GM12878 (cell line): ENCODE results near the gene STK17A. TPM values are rescaled to one million over a fixed set of nuclear protein-coding genes. Genes with fewer than 3 reads are reported as not detected.
A peak's percentile ranks its signal among the peaks of the same experiment; 100 is the strongest.

ENCODE experiments used
- ATAC-seq: fragments of 200-7000 bp; cut with Tn5 transposase; 3 replicates; pipeline ENCODE4 v1.9.1; 2020; ENCODE audit warnings: mild to moderate bottlenecking, moderate library complexity
- BruUV-seq: library from RNA; stranded (reverse); fragments of 400-500 nt; replicated peaks from 2 replicates; lab custom pipeline; 2021; lab: Mats Ljungman, UMichigan
- CTCF ChIA-PET: fragments of 300-600 bp; sonication (Branson Sonifier 250); formaldehyde crosslinking; extraction: SDS; loops from one replicate; lab custom pipeline; 2021; ENCODE audit warnings: inconsistent platforms; lab: Yijun Ruan, JAX
- POLR2A ChIA-PET: fragments of 350-600 bp; formaldehyde crosslinking; extraction: SDS; loops from one replicate; lab custom pipeline; 2021; ENCODE audit warnings: inconsistent platforms; lab: Charles Lee
- RAD21 ChIA-PET: fragments of 300-600 bp; sonication (Branson Sonifier 250); formaldehyde crosslinking; loops from one replicate; lab custom pipeline; 2023; ENCODE audit warnings: antibody characterized with exemption; ENCODE audit not compliant: unreplicated experiment; lab: Charles Lee
- SMC1A ChIA-PET: fragments of 300-600 bp; sonication (Branson Sonifier 250); formaldehyde crosslinking; loops from one replicate; lab custom pipeline; 2023; ENCODE audit not compliant: unreplicated experiment, uncharacterized antibody; lab: Charles Lee
- DNase-seq: peaks from one replicate; pipeline ENCODE4 v3.0.0-alpha.2; 2011; ENCODE audit warnings: low read depth, low spot score
- FAIRE-seq: peaks from 3 replicates; lab custom pipeline; 2011; peaks lifted over from hg19 to GRCh38; lab: Jason Lieb, UNC
- H2AFZ ChIP-seq: 2 replicates; pipeline ENCODE4 v1.6.0; 2011; ENCODE audit warnings: low read depth, low read length, control low read depth; ENCODE audit not compliant: control insufficient read depth
- H3K27ac ChIP-seq: 2 replicates; pipeline ENCODE4 v1.5.1; 2011; ENCODE audit warnings: control low read depth; ENCODE audit not compliant: control insufficient read depth, insufficient read depth
- H3K27me3 ChIP-seq, 2 experiments: replicated peaks in 1 of 2; 2 replicates each; pipeline versions ENCODE4 v1.6.0 to v1.6.1; 2011; ENCODE audit warnings: low read length in 1 of 2; ENCODE audit not compliant: control insufficient read depth in 2 of 2, insufficient read depth in 2 of 2
- H3K36me3 ChIP-seq, 2 experiments: 2 replicates each; pipeline ENCODE4 v1.5.1; 2011; ENCODE audit warnings: low read length in 1 of 2; ENCODE audit not compliant: control insufficient read depth in 2 of 2, insufficient read depth in 2 of 2
- H3K4me1 ChIP-seq: 2 replicates; pipeline ENCODE4 v1.6.1; 2011; ENCODE audit warnings: mild to moderate bottlenecking, low read length, moderate library complexity, mixed read lengths; ENCODE audit not compliant: control insufficient read depth, insufficient read depth
- H3K4me2 ChIP-seq: 2 replicates; pipeline ENCODE4 v1.6.0; 2011; ENCODE audit warnings: control low read depth; ENCODE audit not compliant: control insufficient read depth, insufficient read depth
- H3K4me3 ChIP-seq: fragments of 200-600 bp; sonication (generic); 2 replicates; pipeline ENCODE4 v1.5.1; 2016
- H3K79me2 ChIP-seq: 2 replicates; pipeline ENCODE4 v1.6.0; 2011; ENCODE audit warnings: low read length; ENCODE audit not compliant: control insufficient read depth, insufficient read depth
- H3K9ac ChIP-seq: 2 replicates; pipeline ENCODE4 v1.8.0; 2011; ENCODE audit warnings: low read length, control low read depth, mixed read lengths; ENCODE audit not compliant: control insufficient read depth, insufficient read depth
- H3K9me3 ChIP-seq: replicated peaks from 3 replicates; pipeline ENCODE4 v1.5.1; 2011; ENCODE audit warnings: mild to moderate bottlenecking, low read length; ENCODE audit not compliant: control insufficient read depth, insufficient read depth
- H4K20me1 ChIP-seq: 2 replicates; pipeline ENCODE4 v1.6.0; 2011; ENCODE audit not compliant: control insufficient read depth, insufficient read depth
- BCLAF1 ChIP-seq: fragments of 450-650 bp; IDR thresholded peaks from 2 replicates; pipeline ENCODE4 v1.6.1; 2017; ENCODE audit warnings: antibody characterized with exemption, mild to moderate bottlenecking, moderate library complexity
- CEBPB ChIP-seq, 2 experiments: fragments of 150-350 bp in 1 of 2; IDR thresholded peaks; 2 replicates each; pipeline ENCODE4 v1.6.1; 2012 to 2014; ENCODE audit warnings: low read depth in 2 of 2, low read length in 2 of 2, borderline replicate concordance in 1 of 2, inconsistent platforms in 1 of 2
- CHD1 ChIP-seq: IDR thresholded peaks from 2 replicates; pipeline ENCODE4 v1.6.1; 2012; ENCODE audit warnings: low read depth, low read length, improper control_type of control experiment
- E4F1 ChIP-seq: fragments of 450-650 bp; IDR thresholded peaks from 2 replicates; pipeline ENCODE4 v1.6.1; 2018; ENCODE audit warnings: borderline replicate concordance, mild to moderate bottlenecking; ENCODE audit not compliant: partially characterized antibody
- FOS ChIP-seq: IDR thresholded peaks from 3 replicates; pipeline ENCODE4 v1.6.1; 2011; ENCODE audit warnings: borderline replicate concordance; ENCODE audit not compliant: insufficient read length; ENCODE audit errors: extremely low read depth
- FOXK2 ChIP-seq: fragments of 450-650 bp; IDR thresholded peaks from 2 replicates; pipeline ENCODE4 v1.6.1; 2017; ENCODE audit warnings: mild to moderate bottlenecking, moderate library complexity
- MTA2 ChIP-seq: fragments of 450-650 bp; IDR thresholded peaks from 2 replicates; pipeline ENCODE4 v1.6.1; 2016; ENCODE audit warnings: low read depth, mild to moderate bottlenecking, moderate library complexity
- POU2F2 ChIP-seq: IDR thresholded peaks from 3 replicates; pipeline ENCODE4 v1.6.1; 2011; ENCODE audit warnings: low read depth, mild to moderate bottlenecking, low read length, borderline replicate concordance
- RFX5 ChIP-seq: IDR thresholded peaks from 2 replicates; pipeline ENCODE4 v1.6.1; 2011; ENCODE audit warnings: low read depth, low read length, improper control_type of control experiment
- SP1 ChIP-seq: IDR thresholded peaks from one replicate; pipeline ENCODE4 v1.6.1; 2011; ENCODE audit warnings: low read depth, low read length
- SREBF2 ChIP-seq: IDR thresholded peaks from 2 replicates; pipeline ENCODE4 v1.6.1; 2012; ENCODE audit warnings: mild to moderate bottlenecking, low read length
- SRF ChIP-seq, 2 experiments: IDR thresholded peaks; 2 replicates each; pipeline ENCODE4 v1.6.1; 2011; ENCODE audit warnings: low read depth in 2 of 2, low read length in 2 of 2, mild to moderate bottlenecking in 1 of 2, moderate library complexity in 1 of 2
- TCF7 ChIP-seq: IDR thresholded peaks from 2 replicates; pipeline ENCODE4 v1.6.1; 2014; ENCODE audit warnings: antibody characterized with exemption, borderline replicate concordance
- YY1 ChIP-seq: IDR thresholded peaks from 2 replicates; pipeline ENCODE4 v1.6.1; 2011; ENCODE audit warnings: low read depth, mild to moderate bottlenecking, low read length
- WGBS: methylation state at CpG from one replicate; pipeline ENCODE4 v1.1.6; 2016; ENCODE audit warnings: low lambda C conversion rate; ENCODE audit not compliant: insufficient replicate concordance, insufficient coverage; ENCODE audit errors: missing lambda C conversion rate; 5-methylcytosine and 5-hydroxymethylcytosine counted together
- in situ Hi-C: fragments of 300-500 bp; cut with MboI; formaldehyde crosslinking; loops from 9 replicates; pipeline ENCODE4 v1.14.3; 2018; ENCODE audit warnings: mixed read lengths
- intact Hi-C: fragments of 100-400 bp; cut with micrococcal nuclease; formaldehyde crosslinking; loops from one replicate; pipeline ENCODE4 v1.14.2; 2022; ENCODE audit not compliant: unreplicated experiment
- polyA plus RNA-seq, 11 experiments: library from polyadenylated mRNA; depleted of rRNA in 4 of 11; unstranded in 6 of 11; stranded (reverse) in 5 of 11; fragments of >200 nt; fragmentation: Nextera tagmentation in 4 of 11; fragmentation: Illumina TruSeq in 1 of 11; extraction: Ambion mirVana in 4 of 11; extraction: Trizol in 1 of 11; gene quantifications; 1 replicate in 1 of 11; 2 replicates in 10 of 11; pipeline versions ENCODE4 v1.2.1 to v1.2.3, GENCODE V29; 2011 to 2016; ENCODE audit warnings: inconsistent platforms in 2 of 11, missing spikeins in 2 of 11, low read depth in 1 of 11
- total RNA-seq, 4 experiments: library from RNA; depleted of rRNA in 3 of 4; stranded (reverse); fragments of >200 nt in 3 of 4; fragmentation: Illumina TruSeq in 1 of 4; extraction: Trizol in 1 of 4; gene quantifications; 2 replicates each; pipeline versions ENCODE4 v1.2.1 to v1.2.3, GENCODE V29; 2013 to 2021
- TF ChIP-seq, protein P1 (sequence below): fragments of 450-650 bp; IDR thresholded peaks from 2 replicates; pipeline ENCODE4 v1.6.1; 2017; ENCODE audit warnings: low read depth, mild to moderate bottlenecking, moderate library complexity

Gene STK17A
- total and polyA plus RNA-seq, 10 of the 15 experiments (the other 5 are each of a cell fraction or from before 2014, with no cell fraction given): 18.5 to 91.6 (median 70.8) TPM

GRCh38 chr7:43612599-43613589 is 30.0 kb downstream of the STK17A start:
- ChIA-PET POLR2A (interaction anchor here (0.6 to 1.8 kb wide), 6 partner anchors 9 to 28 kb away, joined by 3 to 5 read pairs (median 4); no protein-coding TSS in a partner anchor), RAD21 (interaction anchor here (1.0 to 2.9 kb wide), 6 partner anchors 23 to 87 kb away, joined by 3 to 16 read pairs (median 4); partner anchors contain the start of gene STK17A), CTCF (interaction anchor here (1.0 to 5.4 kb wide), 6 partner anchors 9 to 225 kb away, joined by 3 to 34 read pairs (median 6); partner anchors contain the start of gene STK17A), SMC1A (interaction anchor here (0.6 to 2.1 kb wide), 11 partner anchors 9 to 87 kb away, joined by 3 to 9 read pairs (median 5); partner anchors contain the start of gene STK17A)
- peaks cover 56% of the 10 kb centered on the region for H3K79me2 ChIP-seq
- H3K4me2 ChIP-seq: peak overlapping the region; percentile 51
- no peaks in the 10 kb centered on the region for H3K9me3 ChIP-seq
- peaks cover 20 to 53% of the 10 kb centered on the region in 2 experiments for H3K36me3 ChIP-seq
- ATAC-seq: peak; percentile 78
- H2AFZ ChIP-seq: no peak overlapping the region
- in situ Hi-C loops (no loop called here), intact Hi-C loops (loop anchor here (1.0 kb wide), 1 partner anchor 31 kb away; no protein-coding TSS in a partner anchor)
- BruUV-seq: TSS peak; percentile 7
- H3K27me3 ChIP-seq: no peaks in the 10 kb centered on the region
- peak; percentile 49 for FAIRE-seq
- DNase-seq: no peak
- H4K20me1 ChIP-seq: 0 out of 2 replicates have a peak, but pooled peaks cover 6% of the 10 kb centered on the region
- WGBS: 1% methylated on average over 3 of the region's 3 CpGs
- H3K4me3 ChIP-seq: no peak overlapping the region
- peaks cover 11% of the 10 kb centered on the region for H3K4me1 ChIP-seq
- no peak overlapping the region for H3K9ac ChIP-seq
- H3K27ac ChIP-seq: peak overlapping the region; percentile 38; the same call in 1 of the 2 replicates
- TF ChIP-seq SP1: no peak
- no peak for TF ChIP-seq TCF7
- no peak for TF ChIP-seq MTA2
- no peak for TF ChIP-seq POU2F2
- no peak for TF ChIP-seq BCLAF1
- TF ChIP-seq SREBF2: no peak
- TF ChIP-seq, protein P1, sequence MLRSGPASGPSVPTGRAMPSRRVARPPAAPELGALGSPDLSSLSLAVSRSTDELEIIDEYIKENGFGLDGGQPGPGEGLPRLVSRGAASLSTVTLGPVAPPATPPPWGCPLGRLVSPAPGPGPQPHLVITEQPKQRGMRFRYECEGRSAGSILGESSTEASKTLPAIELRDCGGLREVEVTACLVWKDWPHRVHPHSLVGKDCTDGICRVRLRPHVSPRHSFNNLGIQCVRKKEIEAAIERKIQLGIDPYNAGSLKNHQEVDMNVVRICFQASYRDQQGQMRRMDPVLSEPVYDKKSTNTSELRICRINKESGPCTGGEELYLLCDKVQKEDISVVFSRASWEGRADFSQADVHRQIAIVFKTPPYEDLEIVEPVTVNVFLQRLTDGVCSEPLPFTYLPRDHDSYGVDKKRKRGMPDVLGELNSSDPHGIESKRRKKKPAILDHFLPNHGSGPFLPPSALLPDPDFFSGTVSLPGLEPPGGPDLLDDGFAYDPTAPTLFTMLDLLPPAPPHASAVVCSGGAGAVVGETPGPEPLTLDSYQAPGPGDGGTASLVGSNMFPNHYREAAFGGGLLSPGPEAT: no peak
- TF ChIP-seq CHD1: no peak
- TF ChIP-seq CEBPB (IDR thresholded peaks at IDR 0.05; ENCODE audit: borderline replicate concordance in 1 of 2, low read depth in 2 of 2, low read length in 2 of 2): no peak; a peak in 1 of 4 replicates
- no peak for TF ChIP-seq SRF (IDR thresholded peaks at IDR 0.05; ENCODE audit: low read depth in 2 of 2, low read length in 2 of 2)
- no peak for TF ChIP-seq YY1
- TF ChIP-seq RFX5: no peak
- TF ChIP-seq FOXK2: no peak
- TF ChIP-seq FOS: no peak
- TF ChIP-seq E4F1: no peak
